HEK293T (cell line): Measurements from ENCODE around the gene FMO3.

Experiments used
- CTCF ChIA-PET: fragments of 350-600 bp; formaldehyde crosslinking; extraction: SDS; loops from one replicate; lab custom pipeline; 2021; ENCODE audit warnings: antibody characterized with exemption, inconsistent platforms; lab: Yijun Ruan, JAX
- POLR2A ChIA-PET: fragments of 350-600 bp; formaldehyde crosslinking; extraction: SDS; loops from one replicate; lab custom pipeline; 2020; ENCODE audit warnings: antibody characterized with exemption, inconsistent platforms; lab: Yijun Ruan, JAX
- DNase-seq: peaks from one replicate; pipeline ENCODE4 v3.0.0; 2012; ENCODE audit warnings: mixed read lengths; ENCODE audit errors: extremely low spot score
- ARNT ChIP-seq: fragments of 450-650 bp; IDR thresholded peaks from 2 replicates; pipeline ENCODE4 v1.6.1; 2017; ENCODE audit warnings: mild to moderate bottlenecking
- BHLHE40 ChIP-seq: fragments of 450-650 bp; IDR thresholded peaks from 2 replicates; pipeline ENCODE4 v1.6.1; 2016; ENCODE audit warnings: mild to moderate bottlenecking, moderate library complexity, borderline replicate concordance
- CTBP1 ChIP-seq: fragments of 450-650 bp; IDR thresholded peaks from 2 replicates; pipeline ENCODE4 v1.6.1; 2016; ENCODE audit warnings: borderline replicate concordance
- ELF4 ChIP-seq: fragments of 450-650 bp; IDR thresholded peaks from 2 replicates; pipeline ENCODE4 v1.6.1; 2017; ENCODE audit warnings: antibody characterized with exemption
- FOXA1 ChIP-seq: fragments of 450-650 bp; IDR thresholded peaks from 2 replicates; pipeline ENCODE4 v1.6.1; 2016; ENCODE audit warnings: mild to moderate bottlenecking
- FOXK2 ChIP-seq: fragments of 450-650 bp; IDR thresholded peaks from 2 replicates; pipeline ENCODE4 v1.6.1; 2016; ENCODE audit warnings: mild to moderate bottlenecking
- FOXM1 ChIP-seq: fragments of 450-650 bp; IDR thresholded peaks from 2 replicates; pipeline ENCODE4 v1.6.1; 2017; ENCODE audit warnings: mild to moderate bottlenecking, borderline replicate concordance
- HDGF ChIP-seq: fragments of 450-650 bp; IDR thresholded peaks from 2 replicates; pipeline ENCODE4 v1.6.1; 2017; ENCODE audit warnings: antibody characterized with exemption, borderline replicate concordance
- L3MBTL2 ChIP-seq: fragments of 450-650 bp; conservative IDR thresholded peaks from 2 replicates; pipeline ENCODE4 v1.6.1; 2016; ENCODE audit warnings: mild to moderate bottlenecking
- LEF1 ChIP-seq: fragments of 450-650 bp; IDR thresholded peaks from 2 replicates; pipeline ENCODE4 v1.6.1; 2017; ENCODE audit warnings: mild to moderate bottlenecking, borderline replicate concordance
- NFRKB ChIP-seq: fragments of 450-650 bp; IDR thresholded peaks from 2 replicates; pipeline ENCODE4 v1.6.1; 2016; ENCODE audit warnings: mild to moderate bottlenecking, moderate library complexity
- SP1 ChIP-seq: fragments of 450-650 bp; IDR thresholded peaks from 2 replicates; pipeline ENCODE4 v1.6.1; 2017
- SUZ12 ChIP-seq: fragments of 450-650 bp; IDR thresholded peaks from 2 replicates; pipeline ENCODE4 v1.6.1; 2016; ENCODE audit warnings: mild to moderate bottlenecking
- TARDBP ChIP-seq: fragments of 450-650 bp; IDR thresholded peaks from 2 replicates; pipeline ENCODE4 v1.6.1; 2016
- ZNF384 ChIP-seq: fragments of 450-650 bp; IDR thresholded peaks from 2 replicates; pipeline ENCODE4 v1.6.1; 2016
- TF ChIP-seq, protein P1 (sequence below): fragments of 450-650 bp; IDR thresholded peaks from 2 replicates; pipeline ENCODE4 v1.6.1; 2016

FMO3 gene

DNA sequence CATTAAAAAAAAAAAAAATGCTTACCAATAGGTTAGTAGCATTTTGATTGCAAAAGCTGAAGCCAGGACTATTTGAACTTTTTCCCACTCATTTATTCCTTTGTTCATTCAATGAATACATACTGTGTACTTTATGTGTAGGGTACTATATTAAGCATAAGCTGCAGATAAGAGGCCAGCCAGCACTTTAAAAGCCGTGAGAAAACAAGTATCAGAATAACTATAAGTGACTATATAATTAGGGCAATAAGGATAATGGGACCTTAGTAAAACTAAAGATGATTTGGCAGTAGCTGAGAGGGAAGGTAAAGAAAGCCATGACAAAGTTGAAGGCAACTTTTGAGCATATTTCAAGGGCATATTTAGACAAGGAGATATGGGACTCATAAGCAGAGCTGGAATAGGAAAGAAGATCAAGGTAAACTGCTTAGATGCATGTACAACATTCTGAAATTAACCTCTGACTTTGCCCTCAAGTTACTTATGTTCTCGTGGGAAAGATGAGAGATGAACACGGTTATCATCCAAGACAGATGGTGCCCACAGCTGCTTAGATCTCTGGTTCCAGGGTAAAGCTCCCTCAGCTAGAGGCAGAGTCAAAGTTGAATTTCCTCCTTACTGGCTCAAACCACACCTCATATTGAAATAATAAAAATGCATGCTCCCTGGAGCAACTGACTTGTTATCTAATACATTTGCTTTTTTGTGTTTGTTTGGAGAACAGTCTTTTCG lies 50.4 kb downstream of the FMO3 start:
- CTCF ChIA-PET = no interaction called here
- no peak for TF ChIP-seq FOXA1
- TF ChIP-seq, protein P1, sequence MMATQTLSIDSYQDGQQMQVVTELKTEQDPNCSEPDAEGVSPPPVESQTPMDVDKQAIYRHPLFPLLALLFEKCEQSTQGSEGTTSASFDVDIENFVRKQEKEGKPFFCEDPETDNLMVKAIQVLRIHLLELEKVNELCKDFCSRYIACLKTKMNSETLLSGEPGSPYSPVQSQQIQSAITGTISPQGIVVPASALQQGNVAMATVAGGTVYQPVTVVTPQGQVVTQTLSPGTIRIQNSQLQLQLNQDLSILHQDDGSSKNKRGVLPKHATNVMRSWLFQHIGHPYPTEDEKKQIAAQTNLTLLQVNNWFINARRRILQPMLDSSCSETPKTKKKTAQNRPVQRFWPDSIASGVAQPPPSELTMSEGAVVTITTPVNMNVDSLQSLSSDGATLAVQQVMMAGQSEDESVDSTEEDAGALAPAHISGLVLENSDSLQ = no peak
- no peak for TF ChIP-seq LEF1
- TF ChIP-seq FOXK2 = no peak
- TF ChIP-seq BHLHE40 = no peak
- POLR2A ChIA-PET = no interaction called here
- no peak for DNase-seq

DNA sequence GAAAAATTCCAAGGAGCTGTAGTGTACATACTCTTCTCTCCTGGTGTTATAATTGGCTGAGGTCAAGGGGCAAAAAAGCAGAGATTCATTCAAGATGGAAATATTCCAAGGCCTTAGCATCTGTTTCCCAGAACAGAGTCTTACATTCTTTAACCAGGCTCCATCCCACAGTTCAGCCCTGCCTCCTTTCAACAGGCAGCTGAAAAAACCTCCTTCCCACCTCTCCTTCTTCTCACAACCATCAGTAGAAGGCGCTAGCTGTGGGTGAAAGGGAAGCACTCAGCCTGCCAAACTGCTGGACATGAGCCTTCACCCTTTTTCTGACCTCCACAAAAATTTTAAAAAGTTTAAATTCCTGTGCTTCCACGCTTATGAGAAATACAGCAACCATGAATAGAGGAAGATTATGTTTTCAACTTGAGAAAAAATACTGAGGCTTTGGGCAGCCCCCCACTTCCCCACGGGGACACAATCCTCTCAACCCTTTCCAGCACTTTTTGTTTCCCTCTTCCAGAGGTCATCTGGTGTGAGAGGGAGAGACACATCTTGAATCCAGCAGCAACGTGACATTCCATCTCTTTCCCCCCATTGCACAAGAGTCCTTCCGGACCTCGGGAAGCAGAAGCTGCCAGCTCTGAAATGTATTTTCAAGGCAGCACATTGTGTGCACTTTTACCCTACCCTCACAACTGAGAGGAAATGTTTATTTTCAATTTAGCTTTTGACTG lies 51.1 kb downstream of the FMO3 start:
- ChIA-PET POLR2A (no interaction called here), CTCF (no interaction called here)
- TF ChIP-seq BHLHE40 (no peak), FOXM1 (no peak), LEF1 (no peak), L3MBTL2 (no peak), FOXA1 (no peak), NFRKB (no peak), ELF4 (no peak), ZNF384 (no peak), SP1 (no peak), CTBP1 (no peak), ARNT (no peak), HDGF (no peak), FOXK2 (no peak), SUZ12 (no peak), TARDBP (no peak)
- TF ChIP-seq, protein P1 = no peak
- DNase-seq = no peak

DNA sequence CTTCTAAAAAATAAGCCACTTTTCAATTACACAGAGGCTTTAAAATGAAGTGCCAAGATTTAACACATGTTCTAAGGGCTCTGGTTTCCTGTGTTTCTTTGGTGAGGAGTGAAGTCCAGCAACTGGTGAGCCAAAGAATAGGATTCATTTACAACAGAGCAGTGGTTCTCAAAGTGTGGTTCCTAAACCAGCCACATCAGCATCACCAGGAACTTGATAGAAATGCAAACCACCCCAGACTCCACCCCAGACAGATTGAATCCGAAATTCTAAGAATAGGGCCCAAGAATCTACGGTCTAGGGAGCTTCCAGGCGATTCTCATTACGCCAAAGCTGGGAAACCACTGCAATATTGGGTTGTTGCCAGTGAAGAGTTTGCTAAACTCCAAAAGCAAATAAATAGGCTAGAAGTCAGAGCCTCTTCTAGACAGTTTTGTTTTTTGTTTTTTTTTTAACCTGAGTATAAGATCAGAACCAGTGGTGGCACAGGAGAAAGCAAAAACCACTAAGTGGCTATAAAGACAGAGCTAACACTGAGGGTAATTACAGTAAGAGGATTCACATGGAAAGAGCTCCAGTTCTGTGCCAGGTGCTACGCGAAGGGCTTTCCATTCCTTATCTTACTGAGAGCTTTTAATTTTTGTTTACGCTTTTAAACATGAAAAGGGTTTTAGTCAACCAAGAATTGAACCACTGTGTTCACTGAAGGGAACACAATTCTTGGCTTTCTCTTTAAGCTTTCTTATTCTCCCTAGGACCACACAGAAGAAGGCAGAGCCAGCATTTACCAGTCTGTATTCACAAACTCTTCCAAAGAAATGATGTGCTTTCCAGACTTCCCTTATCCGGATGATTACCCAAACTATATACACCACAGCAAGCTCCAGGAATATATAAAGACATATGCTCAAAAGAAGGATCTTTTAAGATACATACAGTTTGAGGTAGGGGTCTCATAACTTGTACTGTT lies 52.0 kb downstream of the FMO3 start:
- no peak for DNase-seq
- ChIA-PET CTCF (interaction anchor here (0.6 kb wide), 2 partner anchors 23 to 351 kb away, joined by 3 read pairs; no protein-coding TSS in a partner anchor), POLR2A (no interaction called here)
- TF ChIP-seq BHLHE40 (no peak), TARDBP (no peak), CTBP1 (no peak), SP1 (no peak), LEF1 (no peak), FOXM1 (no peak), NFRKB (no peak)
- TF ChIP-seq, protein P1 = no peak

DNA sequence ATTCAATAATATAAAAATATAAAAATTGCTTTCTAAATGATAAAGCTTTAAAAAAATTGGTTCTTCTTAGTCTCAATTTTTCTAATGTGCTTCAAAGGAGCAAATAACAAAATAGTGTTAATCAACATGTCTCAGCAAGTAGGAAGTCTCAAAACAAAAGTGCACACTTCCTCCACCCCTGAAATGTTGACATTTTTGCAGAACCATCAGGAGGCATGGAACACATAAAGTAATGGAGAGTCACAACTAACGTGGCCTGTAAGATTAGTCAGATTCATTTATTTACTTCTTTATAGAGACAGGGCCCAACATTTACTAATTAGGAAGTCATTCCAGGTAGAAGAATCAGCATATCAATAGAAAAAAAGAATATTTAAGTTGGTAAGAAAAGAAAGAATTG lies 59.5 kb downstream of the FMO3 start:
- no peak for DNase-seq
- CTCF ChIA-PET = no interaction called here
- TF ChIP-seq CTBP1 (no peak), FOXM1 (no peak), FOXA1 (no peak), SP1 (no peak), FOXK2 (no peak)
- TF ChIP-seq, protein P1 = no peak
- POLR2A ChIA-PET = no interaction called here

DNA sequence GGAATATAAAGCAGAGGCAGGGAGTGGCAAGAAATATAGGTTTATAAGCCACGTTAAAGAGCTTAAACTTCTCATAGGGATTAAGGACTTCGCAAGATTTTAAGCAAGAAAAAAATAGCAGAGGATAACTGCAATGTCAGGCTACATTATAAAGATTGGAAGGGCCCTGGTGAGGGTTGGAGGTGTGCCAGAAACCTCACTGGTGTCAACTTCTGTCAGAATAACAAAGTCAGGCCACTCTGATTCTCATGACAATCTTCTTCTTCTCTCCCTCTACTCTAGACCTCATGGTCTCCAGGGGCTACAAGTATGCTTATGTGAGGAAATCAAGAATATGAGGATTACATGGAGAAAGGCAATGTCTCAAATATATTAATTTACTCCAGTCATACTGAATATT lies 61.8 kb downstream of the FMO3 start:
- no peak for TF ChIP-seq ELF4
- TF ChIP-seq HDGF = no peak
- TF ChIP-seq BHLHE40 = no peak
- TF ChIP-seq CTBP1 = no peak
- TF ChIP-seq SP1 = no peak
- TF ChIP-seq NFRKB = no peak
- TF ChIP-seq TARDBP = no peak
- no peak for TF ChIP-seq LEF1
- TF ChIP-seq FOXK2 = no peak
- TF ChIP-seq FOXA1 = no peak
- TF ChIP-seq, protein P1 = no peak
- TF ChIP-seq L3MBTL2 = no peak
- no peak for TF ChIP-seq ZNF384
- TF ChIP-seq SUZ12 = no peak
- POLR2A ChIA-PET = no interaction called here
- CTCF ChIA-PET = no interaction called here
- DNase-seq = no peak
